ENCODE data around the gene TSLP.

DNA sequence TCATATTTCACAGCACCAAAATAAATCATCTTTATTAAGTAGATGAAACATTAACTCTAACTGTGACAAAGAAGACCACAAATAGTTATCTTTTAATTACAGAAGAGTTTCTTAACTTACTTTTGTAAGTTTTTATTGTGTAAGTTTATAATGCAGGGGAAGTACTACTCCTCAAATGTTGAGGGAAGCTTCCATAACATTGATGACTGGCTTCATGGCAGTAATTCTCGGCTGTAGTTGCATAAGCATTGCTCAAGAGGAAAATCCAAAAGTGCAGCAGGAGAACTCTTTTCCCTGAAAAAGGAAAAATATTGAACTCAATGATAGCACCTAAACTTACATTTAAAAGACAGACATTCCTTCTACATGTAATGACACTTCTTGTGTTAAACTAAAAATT is 4.6 kb downstream of the TSLP start:
- TF ChIP-seq EP300 (IDR thresholded peaks at IDR 0.05; ENCODE audit: low read length) (no peak), ZNF668 (CRISPR knock-in tag; IDR thresholded peaks at IDR 0.05) (no peak), CTCF (IDR thresholded peaks at IDR 0.05 in 2 of 3, conservative IDR thresholded peaks at IDR 0.05 in 1 of 3; ENCODE audit: insufficient read depth in 2 of 3, low read depth in 1 of 3, low read length in 3 of 3) (no peak)
